GM18519 (cell line): ENCODE data around the gene DNAJC21.

Experiments
- ATAC-seq: cut with Tn5 transposase; IDR thresholded peaks from one replicate; pipeline ENCODE4 v1.9.1; 2021; ENCODE audit warnings: mild to moderate bottlenecking, moderate library complexity; ENCODE audit not compliant: unreplicated experiment, low FRiP score

Gene DNAJC21

GRCh38 chr5:34976347-34976746 lies 47.0 kb downstream of the DNAJC21 start:
- no peak for ATAC-seq

GRCh38 chr5:34977934-34978613 lies 48.7 kb downstream of the DNAJC21 start:
- ATAC-seq: no peak

GRCh38 chr5:34978681-34979080 lies 49.3 kb downstream of the DNAJC21 start:
- no peak for ATAC-seq

- ATAC-seq: no peak
Measured at GRCh38 chr5:34982823-34983222, 53.5 kb downstream of the DNAJC21 start.

- no peak for ATAC-seq
Measured at GRCh38 chr5:34986965-34987364, 57.6 kb downstream of the DNAJC21 start.

- no peak for ATAC-seq
Measured at GRCh38 chr5:34991486-34992238, 62.3 kb downstream of the DNAJC21 start.

GRCh38 chr5:34993951-34994350 lies 64.6 kb downstream of the DNAJC21 start:
- ATAC-seq: no peak

- no peak for ATAC-seq
Measured at GRCh38 chr5:34996261-34996660, 66.9 kb downstream of the DNAJC21 start.

GRCh38 chr5:34998058-34998789 lies 68.9 kb downstream of the DNAJC21 start:
- no peak for ATAC-seq

GRCh38 chr5:35001842-35002241 lies 72.5 kb downstream of the DNAJC21 start:
- ATAC-seq: no peak

- no peak for ATAC-seq
Measured at GRCh38 chr5:35002459-35002858, 73.1 kb downstream of the DNAJC21 start.

- no peak for ATAC-seq
Measured at GRCh38 chr5:35003018-35003957, 73.9 kb downstream of the DNAJC21 start.

GRCh38 chr5:35004200-35004599 lies 74.8 kb downstream of the DNAJC21 start:
- ATAC-seq: no peak

GRCh38 chr5:35004771-35005170 lies 75.4 kb downstream of the DNAJC21 start:
- no peak for ATAC-seq
